Measurements from ENCODE around the gene SYNE3.
A peak's percentile ranks its signal among the peaks of the same experiment; 100 is the strongest.

The SYNE3 gene

GRCh38 chr14:95489214-95490137, 27.0 kb downstream of the SYNE3 start:
- no peak for DNase-seq (ENCODE audit: low spot score)

GRCh38 chr14:95488376-95489213, 27.9 kb downstream of the SYNE3 start:
- no peak for DNase-seq (ENCODE audit: low spot score)

- no peak for DNase-seq (ENCODE audit: low spot score)
Observed at GRCh38 chr14:95487669-95488084, 28.8 kb downstream of the SYNE3 start.

DNA sequence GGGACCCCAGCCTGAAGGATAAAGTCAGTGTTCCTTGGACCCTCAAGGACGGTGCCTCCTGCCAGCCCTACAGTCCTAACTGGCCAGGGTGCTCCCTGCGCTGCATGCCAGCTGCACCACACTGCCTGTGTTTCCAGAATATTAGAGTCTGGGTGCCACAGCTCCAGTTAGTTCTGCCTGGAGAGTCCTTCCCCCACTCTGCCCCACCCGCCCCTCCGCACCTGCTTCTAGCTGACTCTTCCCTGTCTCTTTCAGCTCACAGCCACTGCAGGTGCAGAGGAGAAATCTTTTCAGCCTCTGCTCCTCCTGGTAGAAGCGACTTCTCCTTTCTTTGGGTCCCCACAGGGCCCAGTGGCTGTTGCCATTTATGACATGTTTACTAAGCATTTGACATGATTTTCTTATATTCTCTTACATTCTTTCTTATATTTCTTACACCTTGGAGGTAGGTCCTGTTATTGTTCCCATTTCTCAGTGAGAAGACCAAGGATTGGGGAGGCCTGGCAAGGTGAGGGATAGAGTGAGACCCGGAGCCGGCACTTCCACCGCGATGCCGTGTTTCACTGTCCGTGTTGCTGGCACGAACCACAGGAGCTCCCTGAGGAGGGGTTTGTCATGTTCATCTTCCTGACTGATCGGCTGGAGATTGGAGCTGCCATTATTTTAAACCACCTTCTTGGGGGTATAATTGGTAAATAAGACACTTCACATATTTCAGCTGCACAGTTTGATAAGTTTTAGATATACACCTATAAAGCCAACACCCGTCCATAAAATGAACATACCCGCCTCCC, 29.4 kb downstream of the SYNE3 start:
- DNase-seq (ENCODE audit: low spot score) = no peak

GRCh38 chr14:95485222-95485819, 31.1 kb downstream of the SYNE3 start:
- no peak for DNase-seq (ENCODE audit: low spot score)

- no peak for DNase-seq (ENCODE audit: low spot score)
Observed at GRCh38 chr14:95484296-95484695, 32.2 kb downstream of the SYNE3 start.

DNA sequence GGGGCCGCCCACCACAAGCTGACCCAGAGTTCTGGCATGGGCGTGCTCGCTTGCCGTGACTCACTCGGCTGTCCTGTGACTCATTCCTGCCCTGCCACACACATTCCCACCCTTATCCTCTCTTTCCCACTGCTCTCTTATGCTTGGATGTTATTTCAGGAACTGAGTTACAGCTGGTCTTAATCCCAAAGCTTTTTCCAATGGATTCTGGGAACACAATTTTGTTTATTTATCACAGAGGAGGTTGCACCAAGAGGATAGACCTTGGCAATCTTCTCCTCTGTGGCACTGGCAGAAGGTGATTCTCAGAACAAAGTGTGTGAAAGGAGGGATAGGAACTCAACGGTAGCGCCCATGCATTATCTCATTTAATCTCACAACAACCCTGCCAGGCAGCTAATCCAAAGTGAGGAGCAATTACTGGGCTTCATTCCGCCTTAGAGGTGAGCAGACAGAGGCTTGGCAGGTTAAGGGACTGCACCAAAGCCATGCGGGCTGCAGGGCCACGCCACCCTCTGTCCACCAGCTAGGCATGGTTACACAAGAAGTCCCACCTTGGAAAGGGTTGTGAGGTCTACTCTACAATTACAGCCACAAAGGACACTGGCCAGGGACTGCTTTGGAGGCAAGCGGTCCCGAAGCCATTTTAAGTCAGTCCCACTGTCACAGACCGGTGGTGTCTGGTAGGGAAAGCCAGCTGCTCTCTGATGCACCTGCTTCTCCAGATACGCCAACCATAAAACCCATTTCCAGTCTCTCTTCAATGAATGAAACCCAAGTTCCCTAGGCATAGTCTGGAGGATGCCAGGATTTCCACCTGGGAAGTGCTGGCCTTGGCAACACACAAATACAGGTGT, 32.9 kb downstream of the SYNE3 start:
- peak; percentile 87 for DNase-seq (ENCODE audit: low spot score)

- DNase-seq (ENCODE audit: low spot score) = no peak
Observed at GRCh38 chr14:95482627-95483308, 33.7 kb downstream of the SYNE3 start.

DNA sequence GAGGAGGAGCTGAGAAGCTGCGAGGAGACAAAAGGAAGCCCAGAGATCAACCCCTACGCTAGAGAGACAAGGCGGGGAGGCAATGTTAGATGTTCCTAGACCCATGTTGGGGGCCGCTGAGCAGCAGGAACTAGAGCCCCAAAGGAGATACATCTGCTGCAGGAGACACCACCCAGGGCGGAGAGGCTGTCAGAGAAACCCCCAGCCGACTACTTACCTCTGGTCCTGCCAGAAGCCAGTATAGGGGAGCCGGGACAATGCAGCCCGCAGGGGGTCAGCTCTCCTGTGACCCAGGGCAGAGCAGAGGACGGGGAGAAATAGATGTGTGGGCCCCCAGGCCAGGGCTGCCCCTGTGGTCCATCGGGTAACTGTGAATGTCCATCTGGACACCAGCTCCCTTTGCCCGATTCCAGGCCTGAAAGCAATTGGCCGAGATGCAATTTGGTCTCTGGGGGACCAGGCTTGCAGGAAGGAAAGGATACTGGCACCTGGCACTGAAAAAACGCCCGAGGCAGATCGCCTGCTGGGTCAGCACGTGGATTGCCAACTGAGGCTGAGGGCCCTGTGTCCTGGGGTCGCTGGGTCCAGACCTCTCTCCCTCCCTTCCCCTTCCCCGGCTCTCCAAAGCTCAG, 34.9 kb downstream of the SYNE3 start:
- DNase-seq (ENCODE audit: low spot score) = no peak

DNA sequence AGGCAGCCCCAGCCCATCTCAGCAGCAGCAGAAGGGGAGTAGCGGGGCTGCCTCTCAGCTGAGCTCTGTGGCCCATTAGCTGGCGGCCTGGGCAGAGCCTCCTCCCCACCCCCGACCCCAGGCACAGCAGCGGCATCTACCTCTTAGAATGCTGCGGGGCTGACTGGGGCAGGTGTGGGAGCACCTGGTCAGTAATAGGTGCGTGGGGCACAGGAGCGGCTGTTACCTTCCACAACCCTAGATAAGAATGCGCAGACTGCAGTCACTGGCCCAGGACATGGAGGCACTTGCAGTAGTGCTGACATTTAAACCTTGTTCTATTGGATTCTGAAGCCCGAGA, 35.6 kb downstream of the SYNE3 start:
- no peak for DNase-seq (ENCODE audit: low spot score)

GRCh38 chr14:95480109-95480886, 36.2 kb downstream of the SYNE3 start:
- no peak for DNase-seq (ENCODE audit: low spot score)

GRCh38 chr14:95479494-95479893, 37.0 kb downstream of the SYNE3 start:
- no peak for DNase-seq (ENCODE audit: low spot score)

GRCh38 chr14:95478818-95479217, 37.6 kb downstream of the SYNE3 start:
- DNase-seq (ENCODE audit: low spot score) = no peak

DNA sequence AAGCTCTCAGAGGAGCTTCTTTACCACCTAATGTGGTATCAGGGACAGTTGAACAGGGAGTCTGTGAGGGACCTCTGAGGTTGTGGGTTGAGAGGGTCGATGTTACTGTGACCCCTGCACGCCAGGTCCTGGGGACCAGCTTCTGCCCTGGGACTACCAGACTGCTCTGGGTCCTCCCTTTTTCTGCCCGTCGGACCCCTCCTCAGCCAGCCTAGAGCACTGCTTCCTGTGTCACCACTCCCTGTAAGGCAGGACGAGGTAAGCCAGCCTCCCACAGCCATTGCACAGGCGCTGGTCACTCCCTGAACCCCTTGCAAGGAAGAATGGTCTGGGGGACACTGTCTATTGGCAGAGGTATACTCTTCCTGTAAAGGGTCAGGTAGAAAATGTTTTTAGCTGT, 38.1 kb downstream of the SYNE3 start:
- no peak for DNase-seq (ENCODE audit: low spot score)

- no peak for DNase-seq (ENCODE audit: low spot score)
Observed at GRCh38 chr14:95477411-95478269, 38.8 kb downstream of the SYNE3 start.

GRCh38 chr14:95476747-95477146, 39.7 kb downstream of the SYNE3 start:
- no peak for DNase-seq (ENCODE audit: low spot score)

DNA sequence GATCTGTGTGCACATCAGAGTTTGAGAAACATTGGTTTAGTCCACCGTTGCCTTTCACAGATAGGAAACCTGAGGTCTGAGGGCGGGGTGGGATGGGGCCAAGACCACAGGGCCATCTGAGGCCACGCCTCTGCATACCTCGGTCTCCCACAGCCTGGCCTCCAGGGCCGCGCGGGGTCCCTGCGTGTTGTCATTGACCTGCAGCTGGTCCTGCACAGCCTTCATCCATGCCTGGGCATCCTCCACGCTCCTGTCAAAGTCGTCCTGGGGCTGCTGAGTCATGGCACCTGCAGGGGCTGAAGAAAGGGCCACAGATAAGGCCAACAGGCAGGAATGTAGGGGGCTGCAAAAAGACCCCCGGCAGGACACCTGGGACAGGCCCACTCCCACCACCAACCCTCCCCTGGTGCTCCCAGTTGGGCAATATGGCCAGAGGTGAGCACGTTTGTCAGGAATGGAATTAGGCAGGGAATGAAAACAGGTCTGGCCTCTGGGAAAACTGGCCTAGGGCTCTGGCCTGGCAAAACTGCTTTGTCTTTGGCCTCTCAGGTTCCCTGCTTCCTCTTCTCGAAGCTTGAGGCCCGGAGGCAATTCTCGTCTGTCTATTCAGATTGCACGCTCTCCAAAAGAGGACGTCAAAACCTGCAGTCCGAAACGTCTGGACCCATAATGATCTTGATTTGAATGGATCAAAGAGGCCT, 40.8 kb downstream of the SYNE3 start:
- no peak for DNase-seq (ENCODE audit: low spot score)
